BLaER1 treated with 17β-estradiol and CSF1 and Interleukin-3, amounts not matched to agents 10 nM and 100 nM (cell line): ENCODE measurements around the gene CACNA1D.

Experiments used
- H3K27ac ChIP-seq, 11 experiments: shearing (Covaris generic); formaldehyde crosslinking; 2 replicates each; pipeline ENCODE4 v1.8.1; 2022
- H3K27me3 ChIP-seq, 11 experiments: shearing (Covaris generic); formaldehyde crosslinking; 2 replicates each; pipeline ENCODE4 v1.8.1; 2022
- H3K36me3 ChIP-seq, 11 experiments: shearing (Covaris generic); formaldehyde crosslinking; 2 replicates each; pipeline ENCODE4 v1.8.1; 2022
- H3K4me1 ChIP-seq, 10 experiments: shearing (Covaris generic); formaldehyde crosslinking; 2 replicates each; pipeline ENCODE4 v1.8.1; 2022
- H3K4me2 ChIP-seq, 11 experiments: shearing (Covaris generic); formaldehyde crosslinking; 2 replicates each; pipeline ENCODE4 v1.8.1; 2022
- H3K4me3 ChIP-seq, 10 experiments: shearing (Covaris generic); formaldehyde crosslinking; 2 replicates each; pipeline ENCODE4 v1.8.1; 2022
- H3K9ac ChIP-seq, 11 experiments: shearing (Covaris generic); formaldehyde crosslinking; 2 replicates each; pipeline ENCODE4 v1.8.1; 2022
- H3K9me3 ChIP-seq, 11 experiments: shearing (Covaris generic); formaldehyde crosslinking; replicated peaks in 1 of 11; 2 replicates each; pipeline ENCODE4 v1.8.1; 2022
- H4K20me1 ChIP-seq, 11 experiments: shearing (Covaris generic); formaldehyde crosslinking; 2 replicates each; pipeline ENCODE4 v1.8.1; 2022
- Cebpa-rat ChIP-seq, 11 experiments: shearing (Covaris generic); IDR thresholded peaks; 2 replicates each; pipeline ENCODE4 v1.8.1; 2022

Gene CACNA1D

GRCh38 chr3:53550005-53550620, 55.7 kb downstream of the CACNA1D start:
- Histone ChIP-seq H3K36me3 (no peaks in the 10 kb centered on the region), H3K4me1 (peaks cover 0 to 8% (median 0%) of the 10 kb centered on the region in 10 experiments; a peak in 6 of 20 replicates), H3K4me3 (no peak overlapping the region), H4K20me1 (no peaks in the 10 kb centered on the region), H3K9me3 (no peaks in the 10 kb centered on the region), H3K27me3 (no peaks in the 10 kb centered on the region), H3K4me2 (no peak overlapping the region), H3K9ac (no peak overlapping the region), H3K27ac (no peak overlapping the region)
- TF ChIP-seq Cebpa-rat (IDR thresholded peaks at IDR 0.05), result no peak

- TF ChIP-seq Cebpa-rat (IDR thresholded peaks at IDR 0.05), result no peak
- Histone ChIP-seq H3K9me3 (no peaks in the 10 kb centered on the region), H4K20me1 (no peaks in the 10 kb centered on the region), H3K27me3 (no peaks in the 10 kb centered on the region), H3K27ac (no peak overlapping the region), H3K36me3 (no peaks in the 10 kb centered on the region), H3K4me1 (peaks cover 0 to 12% (median 0%) of the 10 kb centered on the region in 10 experiments; a peak in 6 of 20 replicates), H3K9ac (no peak overlapping the region), H3K4me2 (no peak overlapping the region), H3K4me3 (no peak overlapping the region)
Observed at GRCh38 chr3:53551324-53551723, 56.9 kb downstream of the CACNA1D start.

DNA sequence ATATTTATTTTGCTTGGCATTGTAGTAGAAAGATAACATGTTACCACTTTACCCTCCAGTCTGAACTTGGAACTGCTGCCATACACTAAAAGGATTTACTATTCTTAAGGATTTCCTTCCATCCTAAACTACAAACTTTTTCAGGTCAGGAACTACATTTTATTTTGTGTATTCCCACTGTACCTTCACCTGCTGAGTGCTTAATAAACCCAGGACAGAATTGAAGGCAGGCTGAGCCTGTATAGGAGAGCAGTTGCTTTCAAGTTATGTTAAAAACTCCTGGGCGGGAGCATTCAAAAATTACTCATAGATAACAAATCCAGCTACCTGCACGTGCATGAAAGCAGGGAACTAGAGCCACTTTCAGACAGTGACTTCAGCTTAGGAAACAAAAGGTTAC, 58.3 kb downstream of the CACNA1D start:
- peaks cover 0 to 12% (median 0%) of the 10 kb centered on the region in 10 experiments; a peak in 6 of 20 replicates for H3K4me1 ChIP-seq
- no peak overlapping the region for H3K4me2 ChIP-seq
- H3K9ac ChIP-seq, result no peak overlapping the region
- H4K20me1 ChIP-seq, result no peaks in the 10 kb centered on the region
- H3K36me3 ChIP-seq, result no peaks in the 10 kb centered on the region
- H3K27ac ChIP-seq, result no peak overlapping the region
- no peaks in the 10 kb centered on the region for H3K27me3 ChIP-seq
- H3K4me3 ChIP-seq, result no peak overlapping the region
- TF ChIP-seq Cebpa-rat (IDR thresholded peaks at IDR 0.05), result no peak
- H3K9me3 ChIP-seq, result no peaks in the 10 kb centered on the region

- Histone ChIP-seq H3K9ac (no peak overlapping the region), H3K27me3 (no peaks in the 10 kb centered on the region), H3K4me1 (peaks cover 0 to 12% (median 0%) of the 10 kb centered on the region in 10 experiments; a peak in 6 of 20 replicates)
Observed at GRCh38 chr3:53553200-53553599, 58.8 kb downstream of the CACNA1D start.

GRCh38 chr3:53554559-53555067, 60.2 kb downstream of the CACNA1D start:
- H3K4me3 ChIP-seq, result no peak overlapping the region
- H3K27ac ChIP-seq, result peak overlapping the region in 1 of 11 experiments; percentile 42; a peak in 3 of 22 replicates
- H3K4me1 ChIP-seq, result peaks cover 0 to 12% (median 0%) of the 10 kb centered on the region in 10 experiments; a peak in 6 of 20 replicates
- no peaks in the 10 kb centered on the region for H3K36me3 ChIP-seq
- H3K9ac ChIP-seq, result no peak overlapping the region
- no peak for TF ChIP-seq Cebpa-rat (IDR thresholded peaks at IDR 0.05)
- no peaks in the 10 kb centered on the region for H4K20me1 ChIP-seq
- no peaks in the 10 kb centered on the region for H3K27me3 ChIP-seq
- peak overlapping the region in 2 of 11 experiments; percentile 15 to 28; a peak in 2 of 22 replicates for H3K4me2 ChIP-seq
- H3K9me3 ChIP-seq, result peaks cover 0 to 12% (median 6%) of the 10 kb centered on the region in 11 experiments; a peak in 8 of 22 replicates

More at GRCh38 chr3:53553200-53553599, 58.8 kb downstream of the CACNA1D start:
- Histone ChIP-seq H3K27ac (no peak overlapping the region), H4K20me1 (no peaks in the 10 kb centered on the region), H3K36me3 (no peaks in the 10 kb centered on the region), H3K4me3 (no peak overlapping the region), H3K9me3 (no peaks in the 10 kb centered on the region), H3K4me2 (no peak overlapping the region)
- TF ChIP-seq Cebpa-rat (IDR thresholded peaks at IDR 0.05), result no peak

DNA sequence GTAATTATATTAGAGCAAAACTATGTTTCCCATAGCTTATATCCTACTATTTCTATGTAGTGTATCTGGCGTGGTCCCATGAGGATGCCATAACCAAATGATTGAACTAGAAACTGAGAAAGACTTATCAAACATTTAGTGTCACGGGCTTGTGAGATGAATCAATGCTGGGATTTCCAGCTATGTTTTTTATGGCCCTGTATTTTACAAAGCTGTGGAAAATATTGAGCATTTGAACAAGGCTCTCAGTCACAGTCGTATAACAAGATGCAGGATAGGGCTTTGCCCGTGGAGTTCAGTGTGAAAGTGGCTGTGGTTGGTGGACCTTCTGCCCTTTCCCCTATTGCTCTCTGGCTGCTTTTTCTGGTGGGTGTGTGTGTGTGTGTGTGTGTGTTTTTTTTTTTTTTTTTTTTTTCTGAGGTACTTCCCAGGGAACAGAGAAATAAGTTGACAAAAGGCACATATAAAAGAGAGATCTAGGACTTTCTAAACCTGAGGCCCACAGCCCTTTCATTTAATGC, 60.7 kb downstream of the CACNA1D start:
- Histone ChIP-seq H3K4me2 (peak overlapping the region in 2 of 11 experiments; percentile 4 to 14; a peak in 3 of 22 replicates), H4K20me1 (no peaks in the 10 kb centered on the region), H3K4me3 (no peak overlapping the region), H3K27me3 (no peaks in the 10 kb centered on the region), H3K27ac (peak overlapping the region in 1 of 11 experiments; percentile 1; a peak in 2 of 22 replicates), H3K9ac (no peak overlapping the region), H3K36me3 (no peaks in the 10 kb centered on the region), H3K4me1 (peaks cover 0 to 12% (median 0%) of the 10 kb centered on the region in 10 experiments; a peak in 6 of 20 replicates), H3K9me3 (peaks cover 0 to 13% (median 6%) of the 10 kb centered on the region in 11 experiments; a peak in 8 of 22 replicates)
- TF ChIP-seq Cebpa-rat (IDR thresholded peaks at IDR 0.05), result no peak

- H3K27ac ChIP-seq, result no peak overlapping the region
- TF ChIP-seq Cebpa-rat (IDR thresholded peaks at IDR 0.05), result no peak
- peaks cover 0 to 17% (median 0%) of the 10 kb centered on the region in 10 experiments; a peak in 7 of 20 replicates for H3K4me1 ChIP-seq
- no peaks in the 10 kb centered on the region for H4K20me1 ChIP-seq
- H3K9me3 ChIP-seq, result no peaks in the 10 kb centered on the region
- H3K9ac ChIP-seq, result no peak overlapping the region
- no peaks in the 10 kb centered on the region for H3K27me3 ChIP-seq
- no peak overlapping the region for H3K4me3 ChIP-seq
- H3K36me3 ChIP-seq, result no peaks in the 10 kb centered on the region
- no peak overlapping the region for H3K4me2 ChIP-seq
Observed at GRCh38 chr3:53566461-53567145, 72.2 kb downstream of the CACNA1D start.

DNA sequence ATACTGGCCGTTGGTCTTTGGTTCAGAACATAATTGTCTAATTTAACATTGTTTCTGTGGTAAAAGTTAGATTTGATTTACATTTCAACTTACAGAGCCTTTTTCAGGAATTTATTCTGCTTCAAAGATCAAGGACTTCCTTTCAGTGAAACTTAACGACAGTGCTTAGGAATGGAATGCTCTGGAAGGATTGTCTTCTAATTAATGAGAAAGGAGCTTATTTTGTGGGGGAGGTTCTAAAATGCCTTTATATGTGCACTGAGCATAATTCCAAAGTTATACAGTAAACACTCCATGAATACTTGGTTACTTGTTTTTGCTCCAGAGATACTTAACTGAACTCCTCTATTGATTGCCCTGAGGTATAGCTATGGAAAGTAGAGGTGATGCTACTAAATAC, 75.7 kb downstream of the CACNA1D start:
- Histone ChIP-seq H3K4me2 (peak overlapping the region in 1 of 11 experiments; percentile 44; a peak in 3 of 22 replicates), H3K9me3 (no peaks in the 10 kb centered on the region), H3K36me3 (no peaks in the 10 kb centered on the region), H3K4me1 (peaks cover 0 to 18% (median 0%) of the 10 kb centered on the region in 10 experiments; a peak in 7 of 20 replicates), H3K9ac (no peak overlapping the region), H3K27ac (no peak overlapping the region), H3K27me3 (no peaks in the 10 kb centered on the region), H3K4me3 (no peak overlapping the region), H4K20me1 (no peaks in the 10 kb centered on the region)
- TF ChIP-seq Cebpa-rat (IDR thresholded peaks at IDR 0.05), result no peak

DNA sequence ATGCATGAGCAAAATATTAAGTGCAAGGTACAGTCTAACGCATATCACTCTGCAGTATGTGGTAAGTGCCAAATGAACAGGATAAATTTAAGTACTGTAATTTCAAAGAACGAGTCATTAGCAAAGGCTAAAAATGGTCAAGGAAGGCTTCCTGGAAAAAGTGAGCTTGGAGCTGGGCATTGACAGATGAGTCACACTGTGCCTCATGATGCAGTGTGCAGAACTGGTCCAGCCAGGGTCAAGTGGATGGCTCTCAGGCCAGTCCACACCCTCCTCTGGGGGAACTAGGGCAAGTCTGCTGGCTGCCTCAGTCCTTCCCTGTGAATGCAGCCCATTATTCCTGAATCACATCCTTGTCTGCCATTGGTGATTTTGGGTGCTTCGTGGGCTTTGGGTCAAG, 76.3 kb downstream of the CACNA1D start:
- no peaks in the 10 kb centered on the region for H4K20me1 ChIP-seq
- no peak overlapping the region for H3K4me3 ChIP-seq
- H3K4me1 ChIP-seq, result peaks cover 0 to 18% (median 0%) of the 10 kb centered on the region in 10 experiments; a peak in 7 of 20 replicates
- H3K27me3 ChIP-seq, result no peaks in the 10 kb centered on the region
- peak overlapping the region in 3 of 11 experiments; percentile 30 to 44 (median 39); a peak in 5 of 22 replicates for H3K4me2 ChIP-seq
- H3K9me3 ChIP-seq, result no peaks in the 10 kb centered on the region
- no peak for TF ChIP-seq Cebpa-rat (IDR thresholded peaks at IDR 0.05)
- no peak overlapping the region for H3K9ac ChIP-seq
- H3K27ac ChIP-seq, result no peak overlapping the region
- H3K36me3 ChIP-seq, result no peaks in the 10 kb centered on the region
